H9 (cell line): ENCODE measurements around the gene AMELX. TPM values are rescaled to one million over a fixed set of nuclear protein-coding genes. Genes with fewer than 3 reads are reported as not detected.

Source experiments
- DNase-seq: peaks from one replicate; pipeline ENCODE4 v3.0.0-alpha.2; 2017
- H2AFZ ChIP-seq: one replicate; pipeline ENCODE4 v1.6.1; 2013; ENCODE audit warnings: mild to moderate bottlenecking, low read length, control low read depth, moderate library complexity
- H2AK5ac ChIP-seq: 2 replicates; pipeline ENCODE4 v1.6.1; 2013; ENCODE audit warnings: low read length, control low read depth, mixed read lengths; ENCODE audit not compliant: insufficient read length
- H2BK120ac ChIP-seq: one replicate; pipeline ENCODE4 v1.6.1; 2013; ENCODE audit warnings: low read depth, mild to moderate bottlenecking, low read length, control low read depth, inconsistent platforms; ENCODE audit not compliant: poor library complexity, severe bottlenecking
- H2BK12ac ChIP-seq: 2 replicates; pipeline ENCODE4 v1.6.1; 2013; ENCODE audit warnings: low read length, control low read depth, mixed read lengths, low read depth; ENCODE audit not compliant: insufficient read length
- H2BK15ac ChIP-seq: 2 replicates; pipeline ENCODE4 v1.6.1; 2013; ENCODE audit warnings: low read depth, low read length, control low read depth
- H2BK20ac ChIP-seq: one replicate; pipeline ENCODE4 v1.6.1; 2013; ENCODE audit warnings: low read depth, mild to moderate bottlenecking, low read length, control low read depth, inconsistent platforms; ENCODE audit not compliant: poor library complexity, severe bottlenecking
- H2BK5ac ChIP-seq: 2 replicates; pipeline ENCODE4 v1.6.1; 2013; ENCODE audit warnings: low read length, control low read depth, mixed read lengths; ENCODE audit not compliant: insufficient read length
- H3K14ac ChIP-seq: 2 replicates; pipeline ENCODE4 v1.6.1; 2013; ENCODE audit warnings: low read length, control low read depth; ENCODE audit not compliant: insufficient read depth
- H3K18ac ChIP-seq: 2 replicates; pipeline ENCODE4 v1.6.1; 2013; ENCODE audit warnings: low read depth, mild to moderate bottlenecking, mixed read lengths, low read length, control low read depth; ENCODE audit not compliant: insufficient read length
- H3K23ac ChIP-seq: 2 replicates; pipeline ENCODE4 v1.6.1; 2013; ENCODE audit warnings: low read length, control low read depth, mixed read lengths, low read depth; ENCODE audit not compliant: insufficient read length
- H3K23me2 ChIP-seq: 2 replicates; pipeline ENCODE4 v1.6.1; 2013; ENCODE audit warnings: low read depth, mild to moderate bottlenecking, mixed read lengths, low read length, control low read depth; ENCODE audit not compliant: insufficient read length, poor library complexity, severe bottlenecking
- H3K27ac ChIP-seq: 2 replicates; pipeline ENCODE4 v1.5.1; 2013; ENCODE audit warnings: low read length, control low read depth, mixed read lengths, low read depth; ENCODE audit not compliant: insufficient read length
- H3K27me3 ChIP-seq: 2 replicates; pipeline ENCODE4 v1.6.1; 2013; ENCODE audit warnings: low read length, control low read depth, inconsistent platforms; ENCODE audit not compliant: insufficient read depth
- H3K4ac ChIP-seq: 2 replicates; pipeline ENCODE4 v1.6.1; 2013; ENCODE audit warnings: low read depth, mild to moderate bottlenecking, control low read depth, inconsistent platforms, low read length, moderate library complexity
- H3K4me1 ChIP-seq: 2 replicates; pipeline ENCODE4 v1.6.1; 2013; ENCODE audit warnings: low read length, control low read depth, inconsistent platforms; ENCODE audit not compliant: insufficient read depth
- H3K4me2 ChIP-seq: 2 replicates; pipeline ENCODE4 v1.6.1; 2013; ENCODE audit warnings: low read length, control low read depth, mixed read lengths; ENCODE audit not compliant: insufficient read length, insufficient read depth
- H3K56ac ChIP-seq: 2 replicates; pipeline ENCODE4 v1.6.1; 2013; ENCODE audit warnings: low read depth, mild to moderate bottlenecking, mixed read lengths, low read length, control low read depth; ENCODE audit not compliant: insufficient read length
- H3K79me1 ChIP-seq: 2 replicates; pipeline ENCODE4 v1.6.1; 2013; ENCODE audit warnings: low read depth, mild to moderate bottlenecking, moderate library complexity, low read length, control low read depth, inconsistent platforms; ENCODE audit not compliant: insufficient read depth, poor library complexity, severe bottlenecking
- H3K79me2 ChIP-seq: 2 replicates; pipeline ENCODE4 v1.6.1; 2013; ENCODE audit warnings: low read length, control low read depth, inconsistent platforms; ENCODE audit not compliant: insufficient read depth
- H3K9ac ChIP-seq: 2 replicates; pipeline ENCODE4 v1.6.1; 2013; ENCODE audit warnings: low read length, control low read depth, mixed read lengths; ENCODE audit not compliant: insufficient read length; ENCODE audit errors: extremely low read depth
- H3K9me3 ChIP-seq: one replicate; pipeline ENCODE4 v1.6.1; 2013; ENCODE audit warnings: low read depth, low read length, inconsistent platforms; ENCODE audit not compliant: control insufficient read depth
- H3T11ph ChIP-seq: one replicate; pipeline ENCODE4 v1.6.1; 2013; ENCODE audit warnings: mild to moderate bottlenecking, low read length, control low read depth, inconsistent platforms
- H4K20me1 ChIP-seq: one replicate; pipeline ENCODE4 v1.6.1; 2013; ENCODE audit not compliant: control insufficient read depth, insufficient read length, insufficient read depth
- H4K5ac ChIP-seq: 2 replicates; pipeline ENCODE4 v1.6.1; 2013; ENCODE audit warnings: low read depth, mild to moderate bottlenecking, mixed read lengths, low read length, control low read depth; ENCODE audit not compliant: insufficient read length
- H4K8ac ChIP-seq: replicated peaks from 2 replicates; pipeline ENCODE4 v1.6.1; 2013; ENCODE audit warnings: low read length, control low read depth, mixed read lengths, low read depth; ENCODE audit not compliant: insufficient read length
- H4K91ac ChIP-seq: 2 replicates; pipeline ENCODE4 v1.6.1; 2013; ENCODE audit warnings: low read depth, mild to moderate bottlenecking, moderate library complexity, mixed read lengths, low read length, control low read depth; ENCODE audit not compliant: insufficient read length
- H3K27ac Mint-ChIP-seq, 3 experiments: 2 replicates in 2 of 3; 3 replicates in 1 of 3; pipeline ENCODE4 v1.8.0; 2020 to 2021; ENCODE audit warnings: mixed read lengths in 3 of 3, mild to moderate bottlenecking in 1 of 3, moderate library complexity in 1 of 3
- H3K27me3 Mint-ChIP-seq: 2 replicates; pipeline ENCODE4 v1.8.0; 2021; ENCODE audit warnings: low read depth, mild to moderate bottlenecking, moderate library complexity, mixed read lengths
- H3K36me3 Mint-ChIP-seq, 3 experiments: 2 replicates in 2 of 3; 3 replicates in 1 of 3; pipeline ENCODE4 v1.8.0; 2020 to 2021; ENCODE audit warnings: low read depth in 3 of 3, mixed read lengths in 3 of 3; ENCODE audit not compliant: insufficient read depth in 1 of 3
- H3K4me1 Mint-ChIP-seq, 2 experiments: 2 replicates each; pipeline ENCODE4 v1.8.0; 2020; ENCODE audit warnings: mixed read lengths in 2 of 2
- H3K4me3 Mint-ChIP-seq, 2 experiments: 2 replicates in 1 of 2; 3 replicates in 1 of 2; pipeline ENCODE4 v1.8.0; 2020 to 2021; ENCODE audit warnings: mild to moderate bottlenecking in 2 of 2, mixed read lengths in 2 of 2, moderate library complexity in 1 of 2
- H3K9me3 Mint-ChIP-seq, 2 experiments: 2 replicates in 1 of 2; 3 replicates in 1 of 2; pipeline ENCODE4 v1.8.0; 2020; ENCODE audit warnings: mild to moderate bottlenecking in 2 of 2, mixed read lengths in 2 of 2, moderate library complexity in 1 of 2
- WGBS: extraction: QIAGEN DNeasy Blood & Tissue Kit; methylation state at CpG from one replicate; pipeline ENCODE4 v1.1.7; 2013; ENCODE audit warnings: missing lambda C conversion rate, low lambda C conversion rate, mixed read lengths; ENCODE audit not compliant: insufficient read length; ENCODE audit errors: extremely low coverage; 5-methylcytosine and 5-hydroxymethylcytosine counted together
- total RNA-seq: library from RNA; stranded (reverse); gene quantifications from 2 replicates; pipeline ENCODE4 v1.2.1, GENCODE V29; 2021
- TF ChIP-seq, protein P1 (sequence below): fragments of 200-600 bp; sonication (generic); conservative IDR thresholded peaks from 3 replicates; pipeline ENCODE4 v1.8.0; 2021; ENCODE audit warnings: antibody characterized with exemption, mild to moderate bottlenecking

AMELX gene
- total RNA-seq, 1 experiment from 2014 or later: not detected

GRCh38 chrX:11346121-11346682 lies 53.0 kb downstream of the AMELX start:
- Histone ChIP-seq H3K4me2 (no peak overlapping the region), H3K79me1 (no peaks in the 10 kb centered on the region), H3K14ac (no peak overlapping the region), H2AFZ (no peak overlapping the region), H3K18ac (no peak overlapping the region), H3K9ac (no peak overlapping the region), H3T11ph (no peak overlapping the region), H3K9me3 (no peaks in the 10 kb centered on the region), H3K27ac (no peak overlapping the region), H2AK5ac (no peak overlapping the region), H3K4ac (no peak overlapping the region), H3K56ac (no peak overlapping the region), H3K4me1 (peaks cover 3% of the 10 kb centered on the region; the same call in 1 of the 2 replicates), H3K27me3 (no peaks in the 10 kb centered on the region), H4K8ac (no peak overlapping the region), H3K79me2 (no peaks in the 10 kb centered on the region), H2BK5ac (no peak overlapping the region), H3K23me2 (no peaks in the 10 kb centered on the region), H2BK15ac (no peak overlapping the region), H2BK20ac (no peak overlapping the region), H2BK12ac (no peak overlapping the region), H2BK120ac (no peak overlapping the region), H4K91ac (no peak overlapping the region), H4K5ac (no peak overlapping the region), H4K20me1 (no peaks in the 10 kb centered on the region), H3K23ac (no peak overlapping the region)
- TF ChIP-seq, protein P1, sequence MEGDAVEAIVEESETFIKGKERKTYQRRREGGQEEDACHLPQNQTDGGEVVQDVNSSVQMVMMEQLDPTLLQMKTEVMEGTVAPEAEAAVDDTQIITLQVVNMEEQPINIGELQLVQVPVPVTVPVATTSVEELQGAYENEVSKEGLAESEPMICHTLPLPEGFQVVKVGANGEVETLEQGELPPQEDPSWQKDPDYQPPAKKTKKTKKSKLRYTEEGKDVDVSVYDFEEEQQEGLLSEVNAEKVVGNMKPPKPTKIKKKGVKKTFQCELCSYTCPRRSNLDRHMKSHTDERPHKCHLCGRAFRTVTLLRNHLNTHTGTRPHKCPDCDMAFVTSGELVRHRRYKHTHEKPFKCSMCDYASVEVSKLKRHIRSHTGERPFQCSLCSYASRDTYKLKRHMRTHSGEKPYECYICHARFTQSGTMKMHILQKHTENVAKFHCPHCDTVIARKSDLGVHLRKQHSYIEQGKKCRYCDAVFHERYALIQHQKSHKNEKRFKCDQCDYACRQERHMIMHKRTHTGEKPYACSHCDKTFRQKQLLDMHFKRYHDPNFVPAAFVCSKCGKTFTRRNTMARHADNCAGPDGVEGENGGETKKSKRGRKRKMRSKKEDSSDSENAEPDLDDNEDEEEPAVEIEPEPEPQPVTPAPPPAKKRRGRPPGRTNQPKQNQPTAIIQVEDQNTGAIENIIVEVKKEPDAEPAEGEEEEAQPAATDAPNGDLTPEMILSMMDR: no peak
- Mint-ChIP-seq H3K9me3 (peaks cover 32 to 44% of the 10 kb centered on the region in 2 experiments), H3K4me3 (no peak overlapping the region), H3K4me1 (peaks cover 0 to 6% of the 10 kb centered on the region in 2 experiments; a peak in 2 of 4 replicates), H3K36me3 (no peaks in the 10 kb centered on the region; a peak in 2 of 7 replicates), H3K27ac (no peak overlapping the region), H3K27me3 (peaks cover 3% of the 10 kb centered on the region; the same call in 1 of the 2 replicates)
- no peak for DNase-seq
- no CpG with 5 or more reads among the region's 2 CpGs for WGBS
